Activated CD4-positive, alpha-beta T cell treated with anti-CD3 and anti-CD28 coated beads for 4 hours (primary cell): Measurements from ENCODE around the gene PSTPIP2.
"Not testable (repeated sequence)": the region's sequence is repeated elsewhere in the genome, so short reads cannot be mapped to it uniquely, and the experiment has no call there.

Experiments used
- DNase-seq, 2 donors: peaks; one replicate each; pipeline ENCODE4 v3.0.0-alpha.2; 2020

The PSTPIP2 gene

DNA sequence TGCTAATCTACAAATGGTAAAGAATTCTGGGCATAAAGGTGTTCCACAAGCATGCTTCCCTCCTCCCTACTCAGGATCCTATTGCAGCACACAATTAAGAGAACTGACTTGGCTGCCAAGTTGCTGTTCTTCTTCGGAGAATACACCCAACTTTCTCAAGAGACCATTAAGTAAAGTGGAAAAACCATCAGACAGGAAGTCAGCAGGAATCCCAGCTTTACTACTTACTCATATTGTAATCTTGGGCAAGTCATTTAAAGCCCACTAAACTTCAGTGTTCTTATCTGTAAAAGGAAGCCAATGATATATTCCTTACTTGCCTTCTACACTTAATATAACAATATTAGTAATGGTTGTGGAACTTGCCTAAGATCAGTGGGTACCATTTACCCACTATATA lies 37.8 kb downstream of the PSTPIP2 start:
- DNase-seq: no peak

DNA sequence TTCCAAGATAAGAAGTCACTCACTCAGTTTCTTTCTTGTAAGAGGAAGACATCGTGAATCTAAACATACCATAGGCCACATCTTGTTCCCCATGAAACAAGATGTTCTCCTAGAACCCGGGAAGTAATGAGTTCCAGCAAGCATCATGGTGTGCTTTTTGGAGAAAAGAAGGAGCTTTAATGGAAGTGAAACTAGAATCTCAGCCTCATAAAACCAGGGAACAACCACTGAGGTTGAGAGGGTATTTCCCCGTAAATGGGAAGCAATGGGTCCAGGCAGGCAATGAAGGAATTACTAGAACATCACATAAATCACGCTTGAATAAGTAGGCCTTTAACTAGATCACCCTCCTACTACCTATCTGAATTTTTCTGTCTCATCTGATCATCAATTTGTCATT lies 40.3 kb downstream of the PSTPIP2 start:
- DNase-seq: no peak

DNA sequence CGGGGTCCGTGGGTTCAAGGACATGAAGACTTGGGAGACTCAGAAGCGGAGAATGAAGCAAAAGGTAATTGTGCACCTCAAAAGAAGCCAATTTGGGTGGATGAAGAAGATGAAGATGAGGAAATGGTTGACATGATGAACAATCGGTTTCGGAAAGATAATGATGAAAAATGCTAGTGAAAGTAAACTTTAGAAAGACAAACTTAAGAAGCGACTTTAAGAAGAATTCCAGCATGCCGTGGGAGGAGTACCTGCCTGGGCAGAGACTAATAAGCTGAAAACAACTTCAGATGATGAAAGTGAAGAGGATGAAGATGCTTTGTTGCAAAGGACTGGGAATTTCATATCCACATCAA lies 43.5 kb downstream of the PSTPIP2 start:
- DNase-seq: no peak

DNA sequence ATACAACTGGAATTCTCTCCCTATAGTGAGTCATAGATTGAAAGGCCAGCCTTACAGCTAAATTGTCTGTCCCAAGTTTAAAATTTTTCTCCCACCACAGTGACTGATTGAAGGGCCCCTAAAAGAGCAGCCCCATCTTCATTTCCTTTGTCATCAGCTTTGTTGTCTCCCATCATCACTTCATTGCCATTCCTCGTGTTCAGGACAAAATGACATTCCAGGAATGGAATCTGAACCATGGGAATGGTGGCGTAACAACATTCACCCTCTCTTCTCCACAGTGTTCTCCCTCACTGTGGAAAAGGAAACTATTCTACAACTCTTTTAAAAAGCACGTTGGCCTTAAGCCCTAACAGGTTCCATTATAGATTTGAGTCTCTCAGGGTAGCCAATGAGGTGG lies 52.1 kb downstream of the PSTPIP2 start:
- no peak for DNase-seq

DNA sequence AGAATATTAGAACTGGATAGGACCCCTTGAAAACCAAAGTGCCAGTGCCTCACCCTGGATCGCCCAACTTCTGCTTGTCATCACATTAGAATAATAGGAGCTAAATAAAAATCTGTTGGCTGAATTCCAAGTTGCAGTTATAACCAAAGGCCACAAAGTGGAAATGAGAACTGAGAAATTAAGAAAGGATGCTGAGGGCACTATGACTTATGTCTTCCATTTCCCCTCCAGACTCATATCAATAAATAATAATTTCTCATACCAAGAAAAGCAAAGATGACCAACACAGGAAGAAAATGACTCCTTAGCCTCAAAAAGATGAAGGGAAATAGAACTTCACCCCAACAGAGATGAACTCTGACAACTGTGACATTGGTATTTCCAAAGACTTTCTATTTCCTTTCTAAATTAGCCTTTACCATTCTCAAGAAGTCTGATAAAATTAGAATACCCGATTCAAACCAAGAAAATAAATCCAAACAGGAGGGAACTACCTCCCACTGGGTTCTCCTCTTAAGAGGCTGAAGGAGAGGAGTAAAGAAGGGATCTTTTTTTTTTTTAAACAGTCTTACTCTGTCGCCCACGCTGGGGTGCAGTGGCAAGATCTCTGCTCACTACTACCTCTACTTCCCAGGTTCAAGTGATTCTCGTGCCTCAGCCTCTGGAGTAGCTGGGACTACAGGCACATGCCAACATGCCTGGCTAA lies 58.4 kb downstream of the PSTPIP2 start:
- DNase-seq: no peak

DNA sequence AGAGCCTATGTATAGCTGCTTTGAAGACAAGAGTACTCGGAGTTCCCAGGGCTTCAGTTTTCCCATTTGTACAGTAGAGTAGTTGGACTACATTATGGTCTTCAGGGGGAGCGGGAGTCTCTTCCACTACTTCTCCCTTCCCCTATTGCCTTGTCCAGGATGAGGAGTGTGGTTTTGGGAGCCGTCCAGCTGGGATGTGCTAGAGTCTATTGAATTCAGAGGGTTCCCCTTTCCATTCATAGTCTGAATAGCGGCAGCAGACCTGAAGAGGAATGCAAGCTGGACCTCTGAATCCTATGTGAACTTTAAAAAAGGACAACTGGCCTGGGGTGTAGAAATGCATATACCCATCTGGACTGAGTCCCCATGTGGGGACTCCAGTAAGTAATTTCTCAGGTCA lies 61.4 kb downstream of the PSTPIP2 start:
- no peak for DNase-seq

DNA sequence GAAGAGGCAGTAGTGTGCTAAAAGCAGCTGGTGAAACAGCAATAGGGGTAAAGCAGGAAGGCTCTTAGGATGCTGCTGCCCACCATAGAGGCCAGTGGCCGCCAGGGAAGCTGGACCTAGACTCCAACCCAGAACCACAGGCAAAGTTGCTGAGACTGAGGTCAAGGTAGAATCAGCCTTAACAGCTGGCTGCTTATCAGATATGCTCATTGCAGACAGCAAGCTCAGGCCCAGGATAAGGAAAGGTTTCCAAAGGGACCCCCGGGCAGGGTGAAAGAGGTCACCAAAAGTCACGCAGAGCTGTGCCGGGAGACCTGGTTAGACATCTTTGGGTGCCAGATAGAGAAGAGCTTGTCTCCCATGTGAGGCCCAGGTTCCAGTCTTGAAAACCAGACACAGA lies 62.0 kb downstream of the PSTPIP2 start:
- DNase-seq: no peak

DNA sequence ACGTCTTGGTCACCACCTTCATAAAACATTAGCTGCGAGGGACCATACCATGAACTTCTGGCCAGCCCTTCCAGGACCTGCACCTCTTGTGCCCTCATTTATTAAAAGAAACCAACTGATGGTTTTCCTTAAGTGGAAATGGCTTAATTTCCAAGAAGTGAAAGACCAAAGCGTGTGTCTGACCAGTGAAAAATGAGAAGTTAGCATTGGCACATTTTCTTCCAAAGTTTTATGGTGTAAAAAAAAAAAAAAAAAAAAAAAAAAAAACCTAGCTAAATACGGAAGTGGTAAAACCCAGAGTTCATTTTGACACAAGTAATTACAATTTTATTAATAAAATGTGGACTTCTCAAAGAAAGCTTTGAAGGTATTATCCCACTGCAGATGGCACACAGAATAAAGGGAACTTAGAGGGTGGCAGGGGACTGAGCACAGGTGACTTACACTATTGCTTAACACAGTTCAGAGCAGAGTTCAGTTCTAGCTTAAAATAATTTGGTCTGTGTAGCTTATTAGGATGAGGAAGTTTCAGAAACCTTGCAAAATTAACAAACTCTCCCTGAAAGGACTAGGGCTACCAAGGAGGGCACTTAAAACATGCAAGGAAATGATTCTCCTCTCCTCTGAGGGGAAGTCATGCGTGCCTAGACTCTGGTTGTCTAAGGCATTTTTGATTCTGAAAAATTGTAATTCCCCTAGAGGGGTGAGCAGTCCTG lies 62.8 kb downstream of the PSTPIP2 start:
- DNase-seq: no peak

DNA sequence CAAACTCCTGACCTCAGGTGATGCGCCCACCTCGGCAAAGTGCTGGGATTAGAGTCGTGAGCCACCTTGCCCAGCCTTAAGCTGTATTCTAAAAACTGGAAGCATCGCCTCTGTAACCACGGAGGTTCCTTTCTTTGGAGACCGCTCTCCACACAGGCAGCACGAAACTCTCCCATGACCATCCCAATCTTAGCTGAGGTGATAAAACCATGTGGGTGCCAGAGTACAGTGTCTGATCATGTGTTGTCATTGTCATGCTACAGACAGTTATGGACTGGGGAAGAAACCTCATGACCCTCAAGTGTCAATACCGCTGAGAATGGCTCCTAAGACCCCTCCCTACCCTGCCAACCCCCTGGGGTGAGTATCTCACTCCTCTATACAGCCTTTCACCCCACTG lies 63.5 kb downstream of the PSTPIP2 start:
- DNase-seq: no peak

DNA sequence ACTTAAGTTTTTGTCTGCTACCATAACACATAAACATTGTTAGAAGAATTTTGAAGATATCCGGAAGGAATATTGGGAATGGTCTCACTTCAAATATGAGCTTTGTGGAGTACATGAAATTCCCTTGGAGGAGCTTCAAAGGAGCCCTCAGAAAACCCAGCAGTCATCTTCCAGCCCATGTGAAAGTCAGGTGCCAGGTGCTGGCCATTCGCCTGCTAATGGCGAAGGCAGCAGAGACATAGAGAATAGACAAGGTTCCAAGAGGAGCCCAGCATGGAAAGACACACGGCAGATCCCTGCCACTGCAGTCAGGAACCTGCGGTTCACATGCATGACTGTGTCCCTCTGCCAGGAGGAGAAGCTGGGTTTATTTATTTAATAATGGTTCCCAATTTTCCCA lies 64.9 kb downstream of the PSTPIP2 start:
- DNase-seq: no peak

DNA sequence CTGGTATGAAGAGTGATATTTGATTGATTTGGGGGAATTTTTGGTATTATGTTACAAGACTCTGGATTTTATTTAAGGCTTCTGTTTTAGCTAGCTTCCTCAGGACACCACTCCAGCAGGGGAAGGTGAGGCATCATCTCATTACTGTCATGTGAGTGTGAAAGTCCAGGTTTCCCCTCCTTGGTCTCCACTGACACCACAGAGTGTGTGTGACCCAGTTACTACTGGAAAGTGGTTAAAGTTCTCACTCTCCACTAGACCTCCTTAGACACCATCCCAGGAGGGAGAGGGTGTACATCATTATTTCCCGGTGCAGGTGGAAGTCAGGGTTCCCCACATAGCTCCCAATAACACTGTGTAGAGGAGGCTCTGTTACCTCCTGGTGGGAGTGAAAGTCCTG lies 69.1 kb downstream of the PSTPIP2 start:
- no peak for DNase-seq

DNA sequence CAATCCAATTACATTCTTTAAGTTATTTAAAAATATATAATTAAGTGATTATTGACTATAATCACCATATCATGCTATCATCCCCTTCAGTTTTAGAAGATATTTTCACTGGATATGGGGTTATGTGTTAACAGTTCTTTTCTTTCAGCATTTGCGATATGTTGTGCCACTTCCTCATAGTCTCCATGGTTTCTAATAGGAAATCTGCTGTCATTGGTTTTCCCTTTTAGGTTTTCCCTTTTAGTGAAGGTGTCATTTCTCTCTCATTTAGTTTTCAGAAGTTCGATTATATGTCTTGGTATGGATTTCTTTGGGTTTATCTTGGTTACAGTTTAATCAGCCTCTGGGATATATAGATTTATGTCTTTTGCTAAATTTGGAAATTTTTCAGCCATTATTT lies 70.2 kb downstream of the PSTPIP2 start:
- no peak for DNase-seq

DNA sequence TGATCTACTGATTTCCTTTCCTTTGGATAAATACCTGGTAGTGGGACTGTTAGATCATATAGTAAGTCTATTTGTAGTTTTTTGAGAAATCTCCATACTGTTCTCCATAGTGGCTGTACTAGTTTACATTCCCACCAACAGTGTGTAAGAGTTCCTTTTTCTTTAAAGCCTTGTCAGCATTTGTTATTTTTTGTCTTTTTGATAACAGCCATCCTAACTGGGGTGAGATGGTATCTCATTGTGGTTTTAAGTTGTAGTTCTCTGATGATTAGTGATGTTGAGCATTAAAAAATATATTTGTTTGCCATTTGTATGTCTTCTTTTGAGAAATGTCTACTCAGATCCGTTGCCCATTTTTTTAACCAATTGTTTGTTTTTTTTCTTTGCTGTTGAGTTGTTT lies 71.0 kb downstream of the PSTPIP2 start:
- no peak for DNase-seq

DNA sequence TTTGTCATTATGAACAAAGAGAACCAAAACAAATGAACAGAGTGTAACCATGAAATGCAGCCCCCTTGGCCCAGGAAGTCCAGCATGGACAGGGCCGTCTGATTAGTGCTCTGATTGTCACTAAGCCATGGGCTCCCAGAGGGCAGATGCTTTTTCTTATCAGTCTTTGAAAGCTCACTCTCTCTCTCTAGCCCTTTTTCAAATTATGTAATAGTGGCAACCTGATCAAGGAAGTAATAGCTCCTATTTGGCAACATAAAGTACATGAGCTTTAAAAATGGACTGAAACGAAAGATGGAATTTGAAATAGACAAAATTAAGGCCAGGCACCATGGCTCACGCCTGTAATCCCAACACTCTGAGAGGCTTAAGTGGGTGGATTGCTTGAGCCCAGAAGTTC lies 72.5 kb downstream of the PSTPIP2 start:
- no peak for DNase-seq

DNA sequence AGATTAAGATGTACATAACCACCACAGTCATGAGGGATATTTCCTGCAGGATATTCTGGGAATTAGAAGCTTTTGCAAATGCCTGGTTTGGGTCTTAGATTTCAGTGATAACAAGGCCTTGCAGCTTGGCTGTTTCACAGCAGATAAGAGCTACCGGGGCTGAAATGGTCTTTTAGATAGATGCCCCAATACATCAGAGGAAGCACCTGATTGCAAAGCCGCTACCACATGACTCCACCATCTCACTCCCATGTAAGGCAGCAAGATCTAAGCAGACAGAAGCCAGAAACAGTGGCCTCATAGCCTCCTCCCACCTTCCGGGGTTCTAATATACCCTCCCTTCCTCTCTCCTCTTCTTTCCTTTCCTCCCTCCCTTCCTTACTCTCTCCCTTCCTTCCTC lies 73.8 kb downstream of the PSTPIP2 start:
- DNase-seq: peak; percentile 4 to 14

DNA sequence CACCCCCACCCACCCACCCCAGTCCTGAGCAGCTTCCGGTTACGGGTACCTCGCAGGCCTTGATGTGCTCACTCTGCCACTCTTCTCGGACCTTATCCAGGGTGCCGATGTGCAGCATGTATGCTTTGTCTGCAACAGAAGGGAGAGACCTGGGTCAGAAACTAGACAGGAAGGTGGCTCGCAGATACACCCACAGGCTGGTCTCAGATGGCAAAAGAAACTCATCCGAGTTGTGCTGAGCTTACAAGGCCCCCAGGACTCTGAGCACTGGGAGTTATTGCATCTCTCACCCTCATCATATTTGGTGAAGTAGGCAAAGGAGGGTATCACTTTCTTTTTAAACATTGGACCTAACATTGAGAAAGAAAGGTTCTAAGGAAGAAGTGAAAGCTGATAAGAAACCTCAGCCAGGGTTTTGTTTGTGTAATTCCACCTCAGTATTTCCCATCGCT lies 74.3 kb downstream of the PSTPIP2 start:
- peak; percentile 3 to 17 for DNase-seq

DNA sequence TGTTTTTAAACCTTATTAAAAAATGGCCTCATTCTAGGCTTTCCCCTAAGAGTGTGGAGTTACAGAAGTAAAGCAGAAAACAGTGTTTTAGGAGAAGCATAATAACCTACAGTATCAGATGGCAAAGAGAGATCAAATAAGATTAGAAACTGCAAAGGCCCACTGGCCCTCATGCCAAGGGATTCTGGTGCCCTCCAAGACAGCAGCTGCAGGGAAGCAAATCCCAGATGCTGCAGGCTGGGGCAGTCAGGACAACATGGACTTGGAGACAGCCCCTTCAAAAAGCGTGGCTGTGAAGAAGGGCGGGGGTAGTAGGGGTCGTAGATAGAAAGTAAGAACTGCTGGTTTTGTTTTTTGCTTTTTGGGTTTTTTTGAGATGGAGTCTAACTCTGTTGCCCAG lies 76.6 kb downstream of the PSTPIP2 start:
- DNase-seq: no peak

DNA sequence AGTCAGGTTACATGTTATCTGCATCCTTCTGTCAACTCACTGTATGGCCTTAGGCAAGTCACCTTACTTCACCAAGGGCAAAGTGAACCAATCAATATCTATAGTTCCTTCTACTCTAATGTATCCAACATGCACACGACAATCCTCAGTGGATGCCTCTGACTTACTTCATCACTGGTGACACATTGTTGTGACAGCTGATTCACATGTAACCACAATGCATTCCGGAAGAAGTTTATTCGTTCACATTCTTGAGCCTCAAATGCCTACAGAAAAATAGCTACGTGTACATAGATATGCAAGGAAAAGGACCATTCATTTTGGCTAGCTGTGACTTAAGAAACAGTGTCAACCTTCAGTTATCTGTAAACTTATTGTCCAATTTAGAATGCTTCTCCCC lies 78.6 kb downstream of the PSTPIP2 start:
- no peak for DNase-seq

DNA sequence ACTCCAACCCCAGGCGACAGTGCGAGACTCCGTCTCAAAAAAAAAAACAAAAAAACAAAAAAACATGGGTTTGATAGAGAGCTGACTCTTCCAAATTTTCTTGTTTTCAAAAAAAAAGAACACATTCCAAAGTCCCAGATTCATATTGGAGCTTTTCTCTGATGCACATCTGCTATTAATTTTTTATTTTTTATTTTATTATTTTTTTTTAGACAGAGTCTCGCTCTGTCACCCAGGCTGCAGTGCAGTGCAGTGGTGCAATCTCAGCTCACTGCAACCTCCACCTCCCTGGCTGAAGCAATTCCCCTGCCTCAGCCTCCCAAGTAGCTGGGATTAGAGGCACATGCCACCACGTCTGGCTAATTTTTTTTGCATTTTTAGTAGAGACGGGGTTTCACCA lies 79.5 kb downstream of the PSTPIP2 start:
- not testable (repeated sequence) for DNase-seq

DNA sequence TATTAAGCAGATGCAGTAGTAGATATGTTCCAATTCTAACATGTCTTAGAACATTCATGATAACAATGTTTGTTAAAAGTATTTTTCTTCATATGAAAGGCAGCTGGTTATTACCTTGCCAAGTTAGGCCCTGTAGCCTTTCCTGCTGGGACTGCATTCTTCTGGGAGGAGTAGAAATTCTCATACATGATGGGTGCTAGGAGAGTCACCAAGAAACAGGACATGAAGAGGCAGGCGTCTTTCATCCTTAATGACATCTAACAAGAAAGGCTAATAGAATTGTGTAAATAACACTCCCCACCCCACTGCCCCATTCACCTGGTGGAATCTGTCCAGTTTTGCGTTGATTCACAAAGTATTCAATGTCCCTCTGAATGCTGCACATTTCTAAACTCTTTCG lies 80.3 kb downstream of the PSTPIP2 start:
- no peak for DNase-seq

DNA sequence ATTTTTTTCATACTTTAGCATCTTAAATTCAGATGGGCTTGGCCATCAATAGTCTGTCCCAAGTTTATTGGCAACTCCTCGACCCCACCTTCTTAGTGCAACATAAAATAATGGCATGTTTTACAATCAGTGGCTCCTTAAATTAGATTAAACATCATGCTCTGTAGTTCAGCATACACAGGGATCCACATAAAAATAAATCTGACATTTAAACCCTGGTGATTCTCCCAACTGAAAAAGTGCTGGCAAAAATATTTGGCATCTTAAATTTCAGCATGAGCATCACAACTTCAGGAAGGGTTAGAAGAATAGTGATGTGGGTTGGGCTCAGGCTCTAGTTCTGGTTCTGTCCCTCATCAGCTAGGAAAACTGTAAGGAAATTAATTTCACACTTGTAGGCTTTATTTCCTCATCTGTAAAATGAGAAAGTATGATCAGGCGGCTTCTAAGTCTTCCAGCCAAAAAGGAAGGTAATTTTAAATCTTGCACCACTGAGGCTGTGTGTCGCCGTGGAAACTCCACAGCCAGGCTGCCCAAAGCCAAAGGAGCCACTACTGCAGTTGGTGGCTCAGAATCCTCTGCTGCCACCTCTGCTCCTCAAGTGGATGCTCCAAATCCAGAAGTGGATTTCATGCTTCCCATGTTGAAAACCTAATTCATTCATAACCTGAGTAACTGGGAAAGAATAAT lies 87.4 kb downstream of the PSTPIP2 start:
- DNase-seq: no peak

DNA sequence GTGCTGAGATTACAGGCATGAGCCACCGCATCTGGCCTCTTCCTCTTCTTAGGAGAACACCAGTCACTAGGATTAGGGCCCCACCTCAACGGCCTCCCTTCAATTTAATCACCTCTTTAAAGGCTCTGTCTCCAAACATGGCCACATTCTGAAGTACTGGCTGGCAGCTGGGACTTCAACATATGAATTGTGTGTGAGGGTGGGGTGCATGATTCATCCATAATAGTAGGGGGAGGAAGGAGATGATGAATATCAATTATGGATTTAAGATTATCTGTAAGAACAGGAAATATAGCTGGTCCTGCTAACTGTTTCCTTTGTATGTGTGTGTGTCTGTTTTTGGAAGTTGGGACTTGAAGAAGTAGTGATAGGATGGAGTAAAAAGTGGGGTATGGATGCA lies 90.2 kb downstream of the PSTPIP2 start:
- DNase-seq: no peak

DNA sequence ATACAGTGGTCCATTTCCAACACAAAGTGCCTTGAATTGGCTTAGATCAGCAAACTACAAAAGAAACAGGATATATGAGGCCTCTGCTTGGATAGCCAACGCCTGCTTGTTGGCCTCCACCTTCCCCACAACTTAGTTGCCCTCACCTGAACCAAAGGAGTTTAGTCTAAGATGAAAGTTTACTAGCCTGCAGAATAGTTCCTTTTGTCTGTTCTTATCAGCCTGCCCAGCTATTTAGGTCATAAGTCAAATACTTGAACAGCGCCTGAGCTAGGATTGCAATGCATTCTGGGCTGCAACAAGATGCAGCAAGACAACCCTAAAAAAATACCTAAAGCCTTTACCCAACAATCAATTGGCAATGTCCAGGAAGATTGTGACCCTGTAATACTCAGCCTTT lies 91.8 kb downstream of the PSTPIP2 start:
- DNase-seq: no peak

DNA sequence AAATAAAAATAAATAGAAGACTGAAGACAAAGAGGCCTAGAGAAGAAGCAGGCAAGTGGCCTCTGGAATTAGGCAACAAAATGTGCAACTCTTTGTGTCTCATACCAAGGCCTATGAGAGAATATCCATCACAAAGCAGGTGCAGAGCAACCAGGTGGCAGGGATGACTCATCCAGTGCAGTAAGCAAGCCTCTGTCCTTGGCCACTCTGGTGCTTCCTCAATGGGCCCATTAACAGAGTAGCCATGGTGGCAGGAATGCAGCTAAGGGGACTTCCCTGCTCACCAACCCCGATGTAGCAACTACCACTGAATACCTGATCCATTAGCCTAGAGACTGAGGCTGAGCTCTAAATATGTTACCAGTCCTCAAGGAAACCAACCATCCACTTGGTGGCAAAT lies 94.0 kb downstream of the PSTPIP2 start:
- DNase-seq: no peak
